ENCODE results near the gene CUL1.
A peak's percentile ranks its signal among the peaks of the same experiment; 100 is the strongest.
"Not testable (repeated sequence)": the region's sequence is repeated elsewhere in the genome, so short reads cannot be mapped to it uniquely, and the experiment has no call there.

The CUL1 gene

DNA sequence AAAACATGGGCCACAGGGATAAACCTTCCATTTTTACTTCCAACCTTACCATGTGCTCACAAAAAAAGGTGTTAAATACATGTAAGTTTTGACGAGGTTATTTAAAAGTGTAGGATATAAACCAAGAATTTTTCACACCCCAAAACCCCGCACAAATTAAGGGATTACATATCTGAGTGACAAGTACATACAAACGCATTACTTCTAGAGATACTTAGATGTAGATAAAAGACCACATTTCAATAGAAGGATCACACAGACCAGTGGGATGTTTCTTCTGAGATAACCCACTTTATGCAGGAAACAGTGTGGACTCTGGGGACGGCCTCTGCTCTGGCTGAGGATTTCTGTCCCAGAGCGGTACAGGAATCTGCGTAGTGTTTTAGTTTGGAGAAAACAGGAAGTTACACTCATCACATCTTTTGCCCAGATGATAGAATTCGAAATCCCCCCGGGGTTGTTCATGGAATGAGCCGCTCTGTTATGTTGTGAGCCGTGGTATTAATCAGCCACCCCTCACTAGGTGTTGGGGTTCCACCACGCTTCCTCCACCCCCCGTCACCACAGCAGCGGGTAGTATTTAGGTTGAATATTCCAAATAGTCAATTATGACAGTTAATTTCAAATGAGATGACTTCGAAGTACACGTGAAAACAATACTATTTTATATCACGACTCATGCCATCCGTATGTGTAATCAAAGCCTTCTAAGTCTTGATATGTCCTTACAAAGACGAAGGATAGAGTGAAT, 1.3 kb upstream of the CUL1 start:
- DNase-seq (ENCODE audit: low read depth in 4 of 4, low spot score in 1 of 4), result peak; percentile 33 to 72 (median 48)

DNA sequence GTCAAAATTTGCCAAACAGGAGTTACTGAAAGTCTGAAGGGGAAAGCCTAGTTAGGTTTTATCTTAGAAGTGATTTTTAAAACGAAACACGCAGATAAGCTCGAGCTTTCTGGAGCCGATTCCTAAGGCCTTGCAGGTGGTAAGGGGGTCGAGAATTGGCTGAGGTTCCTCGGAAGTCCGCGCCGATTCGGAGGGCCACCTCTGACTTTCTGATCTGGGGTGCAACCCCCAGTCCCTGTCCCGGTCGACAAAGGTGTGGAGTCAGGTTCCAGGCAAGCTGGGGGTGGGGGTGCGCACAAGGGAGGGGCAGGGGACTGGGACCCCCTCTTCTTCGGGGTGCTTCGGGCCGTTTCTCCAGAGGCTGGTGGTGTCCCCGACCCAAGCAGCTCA, 701 bp upstream of the CUL1 start:
- no peak for DNase-seq (ENCODE audit: low read depth in 4 of 4, low spot score in 1 of 4)

DNA sequence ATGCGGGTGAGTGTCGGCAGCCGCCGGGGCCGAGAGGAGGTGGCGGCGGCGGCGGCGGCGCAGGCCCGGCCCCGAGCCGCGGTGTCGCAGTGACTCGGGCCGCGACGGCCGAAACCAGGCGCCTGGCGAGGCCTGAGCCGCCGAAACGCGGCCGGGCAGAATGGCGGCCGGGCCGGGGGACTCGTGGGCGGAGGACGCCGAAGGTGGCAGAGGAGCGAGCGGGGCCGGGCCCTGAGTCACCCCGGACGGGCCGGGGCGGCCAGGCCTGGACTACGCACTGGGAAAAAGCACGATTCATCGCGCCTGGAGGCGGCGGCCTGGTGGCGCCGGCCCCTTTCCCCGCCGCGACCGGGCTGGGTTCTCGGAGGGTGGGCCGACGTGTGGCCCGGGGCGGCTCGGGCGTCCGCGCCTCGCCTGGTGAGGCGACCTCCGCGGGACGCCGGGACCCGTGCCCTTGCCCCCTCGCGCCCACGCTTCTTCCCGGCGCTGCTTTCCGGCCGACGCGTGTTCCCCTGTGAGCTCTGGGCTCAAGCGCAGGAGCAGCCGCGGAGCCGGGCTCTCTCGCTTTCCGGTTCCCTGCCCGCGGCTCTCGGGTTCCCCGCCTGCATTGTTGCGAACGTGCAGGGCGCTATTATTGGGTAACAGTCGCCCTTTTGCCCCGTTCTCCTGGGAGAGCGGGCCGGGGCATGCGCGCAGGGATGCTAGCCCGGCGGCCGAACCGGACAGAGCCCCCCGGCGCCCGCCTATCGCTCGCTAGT, 500 bp downstream of the CUL1 start:
- DNase-seq (ENCODE audit: low read depth in 4 of 4, low spot score in 1 of 4), result peak; percentile 21 to 45 (median 28)

- no peak for DNase-seq (ENCODE audit: low read depth in 4 of 4, low spot score in 1 of 4)
These were observed 1.3 kb downstream of the CUL1 start for GRCh38 chr7:148699782-148700629.

GRCh38 chr7:148700661-148701064, 2.0 kb downstream of the CUL1 start:
- peak in 3 of 4 experiments; percentile 13 to 59 (median 33) for DNase-seq (ENCODE audit: low read depth in 4 of 4, low spot score in 1 of 4)

- no peak for DNase-seq (ENCODE audit: low read depth in 4 of 4, low spot score in 1 of 4)
These were observed 2.7 kb downstream of the CUL1 start for GRCh38 chr7:148701414-148701813.

DNA sequence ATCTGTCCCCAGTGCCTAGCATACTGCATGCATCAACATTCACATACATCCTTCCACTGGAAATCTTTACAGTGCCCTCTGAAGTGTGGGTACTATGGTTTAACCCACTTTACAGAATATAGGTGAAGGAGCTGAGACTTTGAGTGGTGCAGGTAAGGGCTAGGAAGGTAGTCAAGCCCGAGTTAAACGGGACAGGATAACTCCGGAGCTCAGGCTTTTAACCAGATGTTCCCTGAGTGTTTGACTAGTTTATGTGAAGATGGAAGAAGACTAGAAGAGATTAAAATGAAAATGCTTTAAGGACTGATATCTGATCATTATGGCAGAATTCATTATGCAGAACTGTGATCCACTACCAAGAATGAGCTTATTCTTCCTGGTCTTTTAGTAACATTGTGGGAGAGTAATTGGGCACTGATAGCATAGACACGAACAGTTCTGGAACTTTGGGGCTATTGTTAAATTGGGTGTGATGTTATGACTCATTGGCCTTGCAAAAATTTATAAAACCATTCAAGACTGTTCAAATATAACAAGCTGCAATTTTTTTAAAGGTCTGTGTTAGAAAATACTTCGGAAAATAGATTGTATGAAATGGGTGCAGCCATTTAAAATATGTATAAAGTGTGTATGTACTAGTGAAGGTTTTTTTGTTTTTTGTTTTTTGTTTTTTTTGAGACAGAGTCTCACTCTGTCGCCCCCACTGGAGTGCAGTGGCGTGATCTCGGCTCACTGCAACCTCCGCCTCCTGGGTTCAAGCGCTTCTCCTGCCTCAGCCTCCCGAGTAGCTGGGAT, 4.4 kb downstream of the CUL1 start:
- no peak for DNase-seq (ENCODE audit: low read depth in 4 of 4, low spot score in 1 of 4)

- DNase-seq (ENCODE audit: low read depth in 4 of 4, low spot score in 1 of 4), result not testable (repeated sequence)
These were observed 4.9 kb downstream of the CUL1 start for GRCh38 chr7:148703671-148703962.

GRCh38 chr7:148704189-148704588, 5.5 kb downstream of the CUL1 start:
- no peak for DNase-seq (ENCODE audit: low read depth in 4 of 4, low spot score in 1 of 4)

DNA sequence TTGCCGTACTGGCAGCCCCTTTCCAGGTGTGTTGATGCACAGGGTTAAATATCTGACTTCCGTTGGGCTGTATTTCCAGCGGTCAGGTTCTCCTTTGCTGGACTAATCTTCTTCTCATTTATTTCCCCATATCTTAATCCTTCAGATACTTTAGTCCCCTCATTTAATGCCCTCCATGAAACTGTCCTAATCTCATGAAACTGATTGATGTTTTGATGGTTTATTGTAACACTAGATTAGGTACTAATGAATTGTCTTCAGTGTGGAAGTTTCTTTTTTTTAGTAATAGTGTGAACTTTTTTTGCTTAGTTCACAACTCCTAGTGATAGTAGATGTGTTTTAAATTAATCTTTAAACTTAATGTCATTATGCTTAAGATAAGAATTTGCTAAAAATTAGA, 6.3 kb downstream of the CUL1 start:
- DNase-seq (ENCODE audit: low read depth in 4 of 4, low spot score in 1 of 4), result no peak

- DNase-seq (ENCODE audit: low read depth in 4 of 4, low spot score in 1 of 4), result no peak
These were observed 7.7 kb downstream of the CUL1 start for GRCh38 chr7:148706368-148706767.

DNA sequence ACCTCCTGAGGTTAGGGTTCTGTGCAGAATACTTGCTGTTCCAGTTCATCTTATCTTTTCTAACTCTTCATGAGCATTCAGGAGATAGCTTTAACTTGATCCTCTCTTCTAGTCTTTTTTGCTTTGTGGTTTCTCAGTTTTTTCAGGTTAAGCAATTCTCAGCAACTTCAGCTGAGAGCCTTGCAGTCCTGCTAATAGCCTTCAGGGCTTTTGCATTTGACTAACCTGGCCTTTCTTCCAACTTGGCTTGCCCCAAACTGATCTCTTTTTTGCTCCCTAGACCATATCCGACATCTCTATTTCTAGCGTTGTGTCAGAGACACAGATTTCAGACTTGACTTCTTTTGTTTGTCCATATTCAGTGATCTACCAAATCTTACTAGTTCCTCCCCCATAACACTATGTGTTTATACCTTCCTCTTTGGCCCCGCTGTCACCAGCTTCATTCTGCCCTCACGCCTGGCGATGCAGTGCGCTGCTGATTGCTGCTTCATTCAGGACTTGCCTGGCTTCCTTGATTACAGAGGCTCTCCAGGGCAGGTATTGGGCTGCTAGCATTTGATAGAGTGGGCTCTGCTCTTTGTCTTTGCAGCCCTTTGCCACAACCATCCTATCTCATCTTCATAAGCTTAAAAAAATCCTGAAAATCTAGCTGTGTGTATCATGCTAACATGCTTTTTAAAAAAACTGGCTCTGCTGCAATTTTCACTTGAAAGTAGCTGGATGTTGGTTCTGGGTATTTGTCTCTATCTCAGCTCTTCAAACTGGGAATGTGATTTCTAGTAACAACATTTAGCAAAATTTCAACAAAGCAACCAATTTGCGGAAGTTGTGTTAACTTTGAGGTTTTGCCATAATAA, 9.6 kb downstream of the CUL1 start:
- DNase-seq (ENCODE audit: low read depth in 4 of 4, low spot score in 1 of 4), result no peak

GRCh38 chr7:148709014-148709413, 10.3 kb downstream of the CUL1 start:
- no peak for DNase-seq (ENCODE audit: low read depth in 4 of 4, low spot score in 1 of 4)

GRCh38 chr7:148710426-148710825, 11.7 kb downstream of the CUL1 start:
- DNase-seq (ENCODE audit: low read depth in 4 of 4, low spot score in 1 of 4), result not testable (repeated sequence)

GRCh38 chr7:148711191-148712102, 12.7 kb downstream of the CUL1 start:
- no peak for DNase-seq (ENCODE audit: low read depth in 4 of 4, low spot score in 1 of 4)

DNA sequence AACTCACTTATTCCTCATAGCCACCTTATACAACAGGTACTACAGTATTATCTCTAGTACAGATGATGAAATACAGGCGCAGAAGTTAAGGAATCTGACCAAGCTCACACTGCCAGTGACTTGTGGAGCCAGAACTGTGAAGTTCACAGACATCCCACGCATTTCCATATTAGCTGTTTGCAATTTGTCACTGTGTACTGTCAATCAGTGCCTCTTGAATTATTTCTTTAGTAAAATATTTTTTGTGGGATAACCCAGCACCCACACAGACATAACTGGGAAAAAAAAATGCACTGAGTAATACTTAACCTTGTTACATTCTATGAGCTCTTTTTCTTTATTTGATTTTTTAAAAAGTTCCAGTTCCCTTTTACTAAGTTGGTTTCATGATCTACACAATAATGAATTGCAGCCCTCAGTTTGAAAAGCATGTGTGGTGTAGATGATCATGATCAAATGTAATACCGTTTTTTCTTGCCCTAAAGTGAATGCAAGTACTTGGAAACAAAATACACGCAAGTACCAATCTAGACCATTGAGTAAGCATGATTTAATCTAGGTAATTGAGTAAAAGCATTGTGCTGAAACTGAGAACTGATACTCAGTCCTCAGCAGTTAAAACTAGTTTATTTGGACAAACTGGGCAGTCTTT, 14.1 kb downstream of the CUL1 start:
- DNase-seq (ENCODE audit: low read depth in 4 of 4, low spot score in 1 of 4), result no peak

GRCh38 chr7:148714498-148714897, 15.8 kb downstream of the CUL1 start:
- DNase-seq (ENCODE audit: low read depth in 4 of 4, low spot score in 1 of 4), result no peak

GRCh38 chr7:148715027-148715426, 16.3 kb downstream of the CUL1 start:
- no peak for DNase-seq (ENCODE audit: low read depth in 4 of 4, low spot score in 1 of 4)

All from stimulated activated CD4-positive, alpha-beta T cell treated with anti-CD3 and anti-CD28 coated beads, Interleukin-1b, Interleukin-23, amount 100 ng/mL, for 24 hours (primary cell).